NCI-H2196 (cell line): ENCODE results near the gene GNAI3.

Experiments
- DNase-seq: peaks from one replicate; lab custom pipeline; 2025; ENCODE audit not compliant: unreplicated experiment; lab: John Stamatoyannopoulos, UW

GNAI3 gene

DNA sequence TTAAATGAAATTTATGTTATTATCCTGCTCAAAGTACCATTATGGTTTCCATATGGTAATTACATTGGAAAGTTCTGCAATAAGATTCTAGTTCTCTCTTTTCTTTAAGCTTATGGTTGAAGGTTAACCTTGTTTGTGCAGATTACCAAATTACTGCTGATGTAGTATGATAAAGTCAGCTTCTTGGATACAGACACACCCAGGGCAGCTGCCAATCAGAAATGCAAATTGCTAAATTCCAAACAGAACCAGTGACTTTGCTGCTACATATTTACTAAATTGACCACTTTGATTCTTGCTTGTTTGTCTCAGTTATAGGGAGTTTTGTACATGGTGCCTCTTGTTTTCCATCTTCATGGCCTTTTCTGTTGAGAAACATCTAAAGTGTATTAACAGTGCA is 44.5 kb downstream of the GNAI3 start:
- no peak for DNase-seq

DNA sequence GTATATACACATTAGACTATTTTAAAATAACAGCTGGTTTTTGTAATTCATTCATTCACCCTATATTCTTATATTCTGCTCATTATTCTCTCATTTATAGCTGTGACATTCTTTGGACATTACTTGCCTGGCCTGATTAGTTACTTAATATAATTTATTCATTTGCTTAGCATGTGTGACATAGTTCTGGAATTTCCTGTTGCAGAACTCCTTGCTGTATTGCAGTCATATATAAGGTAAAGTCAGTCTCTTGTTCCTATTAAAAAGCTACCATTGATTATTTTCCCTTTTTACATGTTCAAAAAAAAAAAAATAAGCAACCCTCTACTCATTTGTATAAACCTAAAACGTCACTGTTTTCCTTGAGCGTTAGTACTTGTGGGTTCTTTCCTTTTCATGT is 47.1 kb downstream of the GNAI3 start:
- DNase-seq = no peak

DNA sequence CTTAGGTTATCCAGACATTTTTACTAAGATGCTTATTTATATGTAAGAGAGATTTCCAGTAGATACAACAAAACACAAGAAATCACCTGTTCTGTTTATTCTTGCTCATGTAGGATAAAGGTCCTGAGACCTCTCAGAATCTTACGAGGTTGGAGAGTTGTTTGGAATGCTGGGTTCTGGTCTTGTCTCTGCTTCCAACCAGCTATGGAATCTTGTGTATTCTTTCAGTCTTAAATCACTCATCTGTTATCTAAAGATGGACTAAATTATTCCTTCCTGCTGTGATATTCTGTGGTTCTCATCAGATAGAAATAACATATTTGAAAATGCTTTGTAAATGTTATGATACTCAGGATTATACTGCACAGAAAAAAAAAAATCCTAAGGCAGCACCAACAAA is 49.7 kb downstream of the GNAI3 start:
- no peak for DNase-seq

DNA sequence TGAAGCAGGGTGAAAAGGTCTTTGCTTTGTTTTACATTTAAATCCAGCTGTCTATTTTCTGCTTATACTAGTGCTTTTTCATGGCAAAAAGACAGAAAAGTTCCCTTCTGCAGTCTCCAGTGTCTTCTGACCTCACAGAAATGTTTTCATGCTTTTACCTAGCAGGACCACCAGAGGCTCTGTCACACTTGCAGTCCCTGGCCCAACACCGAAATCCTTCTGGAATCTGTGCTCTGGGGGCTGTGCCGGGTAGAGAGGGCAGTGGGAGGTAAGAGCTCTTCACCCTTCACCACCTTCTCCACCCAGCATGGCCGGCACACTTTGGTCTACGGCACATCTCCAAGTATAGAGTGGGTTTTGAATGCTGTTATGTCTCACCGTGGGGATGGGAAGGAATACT is 50.2 kb downstream of the GNAI3 start:
- no peak for DNase-seq

DNA sequence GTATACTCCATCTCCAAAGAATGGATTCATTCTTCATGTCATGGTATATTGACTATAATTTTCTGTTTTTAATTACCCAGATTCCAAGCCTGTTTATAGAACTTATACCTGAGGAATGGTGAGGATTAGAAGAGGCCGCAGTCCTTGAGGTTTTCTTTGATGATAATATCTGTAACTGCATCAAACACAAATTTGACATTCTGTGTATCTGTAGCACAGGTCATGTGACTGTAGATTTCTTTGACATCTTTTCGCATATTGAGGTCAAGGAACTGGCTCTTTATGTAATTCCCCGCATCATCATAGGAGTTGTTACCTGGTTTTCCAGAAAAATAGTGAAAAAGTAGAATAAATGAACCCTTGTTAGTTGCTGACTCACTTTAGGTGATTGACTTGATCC is 54.8 kb downstream of the GNAI3 start:
- no peak for DNase-seq

DNA sequence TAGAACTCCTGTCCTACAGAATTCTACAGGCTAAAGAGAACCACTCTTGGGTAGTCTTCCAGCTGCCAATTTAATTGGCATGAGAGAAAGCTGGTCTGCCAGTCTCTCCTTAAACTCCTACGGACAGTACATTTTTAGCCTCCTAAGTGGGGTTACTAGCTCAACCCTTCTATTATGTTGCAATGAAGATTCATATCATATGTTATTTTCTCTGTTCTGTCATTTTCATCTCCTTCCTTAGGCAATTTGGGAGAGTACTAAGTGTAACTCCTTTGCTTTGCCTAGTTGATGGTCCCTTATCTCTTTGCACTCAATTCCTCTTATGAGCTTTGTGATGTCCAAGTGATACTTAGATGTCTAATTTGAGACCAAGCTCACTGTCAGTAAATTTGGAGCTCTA is 57.0 kb downstream of the GNAI3 start:
- DNase-seq = no peak

DNA sequence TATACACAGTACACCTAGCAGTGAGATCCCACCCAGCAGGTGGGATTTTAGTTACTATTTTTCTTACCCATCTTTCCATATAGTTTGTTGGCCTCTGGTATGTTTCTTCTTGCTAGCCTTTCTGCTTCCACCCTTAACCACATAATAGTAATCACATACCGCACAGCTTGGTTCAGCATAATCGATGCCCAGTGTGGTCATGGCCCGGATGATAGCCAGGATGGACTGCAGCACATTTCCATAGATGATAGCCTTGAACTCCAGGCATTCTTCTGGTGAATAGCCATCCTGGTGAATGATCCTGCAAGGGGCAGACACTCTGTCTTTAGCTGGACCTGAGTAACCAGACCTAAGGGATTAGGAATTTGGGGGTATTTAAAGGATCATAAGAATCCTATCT is 61.5 kb downstream of the GNAI3 start:
- DNase-seq = no peak

DNA sequence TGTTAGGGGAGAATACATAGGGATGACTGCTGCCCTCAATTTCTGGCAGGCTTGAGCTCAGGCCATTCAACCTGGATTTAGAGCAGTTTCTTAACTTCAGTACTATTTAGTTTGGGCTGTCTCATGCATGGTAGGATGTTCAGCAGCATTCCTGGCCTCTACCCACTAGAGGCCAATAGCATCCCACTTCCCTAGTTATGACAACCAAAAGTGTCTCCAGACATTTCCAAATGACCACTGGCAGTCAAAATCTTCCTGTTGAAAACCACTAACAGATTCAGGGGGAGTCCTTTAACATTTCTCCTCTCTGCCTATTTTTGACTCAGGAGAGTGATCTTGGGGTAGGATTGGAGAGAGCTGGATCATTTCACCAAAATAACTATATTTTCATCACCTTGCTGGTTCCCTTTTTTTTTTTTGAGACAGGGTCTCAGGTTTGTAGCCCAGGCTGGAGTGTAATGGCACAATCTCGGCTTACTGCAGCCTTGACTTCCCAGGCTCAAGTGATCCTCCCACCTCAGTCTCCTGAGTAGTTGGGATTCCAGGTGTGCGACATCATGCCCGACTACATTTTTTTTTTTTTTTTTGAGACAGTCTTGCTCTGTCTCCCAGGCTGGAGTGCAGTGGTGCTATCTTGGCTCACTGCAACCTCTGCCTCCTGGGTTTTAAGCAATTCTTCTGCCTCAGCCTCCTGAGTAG is 62.3 kb downstream of the GNAI3 start:
- DNase-seq = no peak

DNA sequence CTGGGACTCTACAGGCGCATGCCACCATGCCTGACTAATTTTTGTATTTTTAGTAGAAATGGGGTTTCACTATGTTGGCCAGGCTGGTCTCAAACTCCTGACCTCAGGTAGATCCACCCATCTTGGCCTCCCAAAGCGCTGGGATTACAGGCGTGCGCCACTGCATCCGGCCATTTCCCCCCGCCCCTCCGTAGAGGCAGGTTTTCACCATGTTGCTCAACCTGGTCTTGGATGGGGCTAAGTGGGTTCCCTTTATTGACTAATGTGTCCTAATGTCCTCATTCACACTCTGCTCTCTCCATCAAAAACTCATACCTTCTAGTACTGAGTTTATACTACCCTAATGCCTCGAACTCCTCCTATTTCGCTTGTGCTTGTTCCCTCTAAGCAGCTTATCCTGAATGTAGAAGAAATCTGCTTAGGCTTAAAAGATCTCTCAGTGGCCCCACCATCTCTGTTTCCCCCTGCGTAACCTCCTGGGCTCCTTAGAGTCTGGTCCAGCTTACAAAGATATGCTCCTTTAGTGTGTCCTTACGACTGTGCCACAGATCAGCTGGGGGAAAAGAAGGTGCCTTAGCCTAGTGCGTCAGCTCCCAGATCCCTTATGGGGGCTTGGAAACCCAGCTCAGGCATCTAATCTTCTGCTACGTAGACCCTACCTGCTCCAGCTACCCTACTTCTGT is 63.0 kb downstream of the GNAI3 start:
- DNase-seq = no peak

DNA sequence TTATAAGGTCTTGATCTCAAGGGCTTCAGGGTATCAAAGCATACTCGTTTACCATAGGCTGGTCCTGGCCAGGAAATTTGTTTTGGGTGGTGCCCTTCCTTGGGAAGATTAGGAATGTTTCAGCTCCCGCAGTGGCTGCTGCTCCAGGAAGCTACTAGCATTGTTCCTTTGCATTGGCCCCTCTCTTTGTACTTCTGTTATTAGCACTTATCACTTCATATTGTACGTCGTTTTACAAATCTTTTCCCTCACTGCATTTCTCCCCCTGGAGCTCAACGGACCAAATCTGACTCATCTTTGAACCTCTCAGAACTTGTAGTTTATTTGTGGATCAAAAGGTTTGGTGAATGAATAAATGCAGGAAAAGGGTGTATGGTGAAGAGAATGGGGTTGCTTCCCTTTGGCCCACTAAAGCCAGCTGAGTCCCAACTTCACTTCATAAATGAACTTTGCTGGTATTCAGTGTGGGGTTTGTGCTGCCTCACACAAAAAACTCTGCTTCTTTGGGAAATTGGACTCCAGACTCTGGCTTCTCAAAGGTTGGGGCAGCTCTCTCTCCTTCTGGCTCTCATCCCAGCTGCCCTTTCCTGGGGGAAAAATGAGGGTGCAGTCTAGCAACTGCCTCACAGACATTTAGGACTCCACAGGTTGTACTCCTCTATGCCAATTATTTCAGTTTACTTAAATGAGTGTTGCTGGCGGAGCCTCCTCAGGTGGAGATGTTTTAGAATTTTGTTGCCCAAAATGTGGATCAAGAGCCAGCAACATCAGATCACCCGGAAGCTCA is 65.1 kb downstream of the GNAI3 start:
- no peak for DNase-seq

DNA sequence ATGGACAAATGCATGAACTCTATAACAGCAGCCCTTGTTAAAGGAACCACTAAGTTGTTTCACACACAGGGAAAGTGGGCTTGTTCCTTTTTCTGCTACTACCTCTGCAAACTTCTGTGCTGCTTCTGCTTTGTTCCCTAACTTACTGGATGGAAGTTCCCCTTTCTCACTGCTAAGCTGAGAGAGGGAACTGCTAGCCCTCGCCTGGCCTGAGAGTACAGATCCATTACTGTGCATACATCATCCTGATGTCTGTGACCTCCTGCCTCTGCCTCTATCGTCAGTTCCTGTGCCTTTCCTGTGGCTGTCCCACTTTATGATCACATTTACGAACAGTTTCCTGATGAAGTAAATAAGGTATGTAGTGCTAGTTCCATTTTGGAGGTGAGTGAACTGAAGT is 67.5 kb downstream of the GNAI3 start:
- DNase-seq = no peak

DNA sequence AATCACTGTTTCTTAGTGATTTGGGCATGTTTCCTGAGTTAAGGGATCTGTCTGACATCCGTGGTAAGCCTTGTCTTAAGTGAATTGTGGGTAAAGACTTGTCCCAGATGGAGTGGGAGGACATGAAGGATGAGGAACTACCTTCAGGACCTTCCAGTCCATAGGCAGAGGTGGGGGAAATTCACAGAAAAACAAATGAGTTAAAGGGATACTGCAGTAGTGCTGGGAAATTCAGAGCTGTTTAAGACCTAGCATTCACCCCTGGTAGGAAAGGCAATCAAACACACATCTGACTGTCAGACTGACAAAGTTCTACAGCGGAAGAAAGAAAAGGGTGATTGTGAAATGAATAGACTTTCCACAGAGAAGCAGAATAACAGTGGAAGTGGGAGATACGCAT is 68.0 kb downstream of the GNAI3 start:
- no peak for DNase-seq

DNA sequence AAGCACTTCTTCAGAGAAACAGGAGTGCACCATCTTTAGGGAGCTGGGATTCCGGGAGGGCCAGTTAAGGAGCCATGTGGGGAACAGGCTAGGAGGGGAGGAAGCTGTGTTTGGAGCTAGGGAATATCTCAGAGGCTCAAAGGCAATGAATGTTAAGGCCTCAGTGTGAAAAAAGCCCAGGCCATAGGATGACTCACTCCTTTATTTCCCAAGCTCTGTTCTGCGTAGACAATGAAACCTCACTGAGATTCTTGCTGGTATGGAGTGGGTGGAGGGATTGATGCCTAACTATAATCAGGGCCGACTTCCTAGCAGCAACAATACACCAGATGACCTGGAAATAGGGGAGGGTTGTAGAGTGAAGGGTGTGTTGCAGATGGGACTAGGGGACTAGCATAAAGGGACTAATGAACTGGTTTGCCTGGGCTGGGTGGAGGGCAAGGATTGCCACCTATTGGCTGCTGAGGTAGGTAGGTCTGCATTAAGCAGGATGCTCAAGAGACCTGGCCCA is 68.9 kb downstream of the GNAI3 start:
- DNase-seq = no peak

DNA sequence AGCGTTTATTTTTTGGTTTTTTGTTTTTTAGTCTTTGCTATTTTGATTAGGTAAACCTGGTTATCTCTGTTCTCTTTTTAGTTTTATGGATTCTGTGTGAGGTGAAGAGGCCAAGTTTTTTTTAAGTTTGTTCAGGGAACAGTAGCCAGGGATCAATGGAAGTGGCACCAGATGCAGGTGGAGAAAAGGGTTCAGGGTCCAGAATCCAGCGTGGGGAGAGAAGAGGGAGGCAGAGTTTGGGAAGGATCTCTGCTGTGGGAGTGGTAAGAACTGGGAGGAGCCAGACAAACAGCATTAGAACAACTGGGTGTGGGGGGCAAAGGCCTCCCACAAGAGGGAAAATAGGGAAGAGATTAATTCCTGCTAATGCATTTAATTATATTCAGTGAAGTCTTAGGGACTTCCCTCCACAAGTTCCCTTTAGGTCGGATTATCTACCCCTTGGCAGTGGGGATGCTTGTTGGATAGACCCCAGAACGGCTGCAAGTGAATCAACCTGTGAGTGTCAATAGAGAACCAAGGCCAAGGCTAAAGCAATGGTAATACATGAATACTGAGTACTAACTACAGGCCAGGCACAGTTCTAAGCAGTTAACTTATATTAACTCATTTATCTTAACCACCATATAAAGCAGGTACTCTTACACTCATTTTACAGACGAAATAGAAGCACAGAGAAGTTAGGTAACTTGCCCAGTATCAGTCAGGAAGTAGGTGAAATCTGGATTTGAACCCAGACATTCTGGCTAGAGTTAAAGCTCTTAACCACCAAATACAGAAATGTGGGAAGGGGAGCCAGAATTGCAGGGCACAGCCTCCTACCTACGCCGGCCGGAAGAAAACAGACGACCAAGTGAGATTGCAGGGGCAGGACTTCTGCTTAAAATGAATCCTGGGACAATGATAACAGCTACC is 70.5 kb downstream of the GNAI3 start:
- no peak for DNase-seq

DNA sequence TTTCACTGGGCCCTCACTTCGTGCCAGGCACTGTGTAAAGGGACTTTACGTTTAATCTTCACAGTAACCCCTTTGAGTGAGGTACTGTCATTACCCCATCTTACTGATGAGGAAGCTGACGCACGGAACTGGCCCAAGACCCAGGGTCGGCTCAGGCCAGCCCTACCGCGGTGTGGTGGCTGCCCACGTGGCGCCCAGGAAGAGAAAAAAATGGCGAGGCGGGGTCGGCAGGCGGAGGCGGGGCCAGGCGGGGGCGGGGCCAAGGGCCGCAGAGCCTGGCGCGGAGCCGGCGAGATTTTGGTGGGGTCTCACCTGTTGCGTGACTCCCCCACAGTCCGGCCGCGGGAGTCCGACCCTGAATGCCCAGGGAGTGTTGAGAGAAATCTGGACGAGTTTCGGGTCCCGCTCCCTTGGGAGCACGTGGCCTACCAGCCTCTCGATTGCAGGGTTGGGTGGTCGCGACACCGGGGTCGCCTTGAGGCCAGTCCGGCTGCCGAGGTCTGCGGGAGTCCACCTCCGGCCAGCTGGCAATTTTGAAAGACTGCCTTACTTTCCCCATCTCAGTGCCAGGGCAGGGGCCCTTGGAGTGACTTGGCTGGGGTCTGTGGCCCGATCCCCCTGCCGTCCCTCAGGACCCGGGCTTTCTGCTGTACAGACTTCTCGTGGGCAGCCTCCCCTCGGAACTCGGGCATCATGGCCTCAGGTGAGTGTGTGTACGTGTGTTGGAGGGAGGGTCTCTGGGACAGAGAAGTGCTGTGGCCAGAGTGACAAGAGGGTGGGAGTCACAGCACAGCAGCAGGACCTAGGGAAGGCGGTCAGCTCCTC is 71.4 kb downstream of the GNAI3 start, which contains the start of the genes AMPD2 and GNAT2:
Gene AMPD2, plus strand, starts transcription at position 262 of the 825 bp plus-strand sequence. CDS start 1,339 bp downstream, outside the sequence.
Gene GNAT2, minus strand, starts transcription at position 41 of the 825 bp plus-strand sequence. CDS start 6,746 bp downstream, outside the sequence.
- DNase-seq = peak; percentile 62

DNA sequence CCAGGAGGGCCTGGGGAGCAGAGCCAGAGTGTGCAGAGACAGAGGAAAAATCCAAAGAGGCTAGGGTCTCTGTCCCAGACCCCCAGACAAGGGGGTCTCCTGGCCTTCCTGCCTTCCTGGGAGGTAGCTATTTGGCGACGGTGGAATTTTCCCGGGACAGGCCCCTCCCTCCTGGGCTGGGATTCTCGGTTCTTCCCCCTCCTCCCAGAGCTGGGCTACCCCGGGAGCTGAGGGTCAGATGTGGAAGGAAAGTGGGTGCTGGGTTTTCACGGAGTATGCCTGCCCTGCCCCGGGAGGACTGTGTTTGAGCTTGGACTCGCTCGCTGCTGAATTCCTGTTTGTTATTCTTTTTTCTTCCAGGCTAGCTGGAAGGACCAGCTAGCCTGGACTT is 72.0 kb downstream of the GNAI3 start:
- no peak for DNase-seq

DNA sequence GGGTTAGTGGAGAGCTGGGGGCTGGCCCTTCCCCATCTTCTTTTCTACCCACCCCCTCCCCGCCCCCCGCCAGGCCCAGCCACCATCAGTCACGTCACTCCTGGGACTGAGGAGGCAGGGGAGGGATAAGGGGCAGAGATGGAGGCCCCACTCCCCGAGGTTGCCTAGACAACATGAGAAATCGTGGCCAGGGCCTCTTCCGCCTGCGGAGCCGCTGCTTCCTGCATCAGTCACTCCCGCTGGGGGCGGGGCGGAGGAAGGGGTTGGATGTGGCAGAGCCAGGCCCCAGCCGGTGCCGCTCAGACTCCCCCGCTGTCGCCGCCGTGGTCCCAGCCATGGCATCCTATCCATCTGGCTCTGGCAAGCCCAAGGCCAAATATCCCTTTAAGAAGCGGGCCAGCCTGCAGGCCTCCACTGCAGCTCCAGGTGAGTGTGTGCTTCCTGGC is 72.4 kb downstream of the GNAI3 start:
- peak; percentile 90 for DNase-seq

DNA sequence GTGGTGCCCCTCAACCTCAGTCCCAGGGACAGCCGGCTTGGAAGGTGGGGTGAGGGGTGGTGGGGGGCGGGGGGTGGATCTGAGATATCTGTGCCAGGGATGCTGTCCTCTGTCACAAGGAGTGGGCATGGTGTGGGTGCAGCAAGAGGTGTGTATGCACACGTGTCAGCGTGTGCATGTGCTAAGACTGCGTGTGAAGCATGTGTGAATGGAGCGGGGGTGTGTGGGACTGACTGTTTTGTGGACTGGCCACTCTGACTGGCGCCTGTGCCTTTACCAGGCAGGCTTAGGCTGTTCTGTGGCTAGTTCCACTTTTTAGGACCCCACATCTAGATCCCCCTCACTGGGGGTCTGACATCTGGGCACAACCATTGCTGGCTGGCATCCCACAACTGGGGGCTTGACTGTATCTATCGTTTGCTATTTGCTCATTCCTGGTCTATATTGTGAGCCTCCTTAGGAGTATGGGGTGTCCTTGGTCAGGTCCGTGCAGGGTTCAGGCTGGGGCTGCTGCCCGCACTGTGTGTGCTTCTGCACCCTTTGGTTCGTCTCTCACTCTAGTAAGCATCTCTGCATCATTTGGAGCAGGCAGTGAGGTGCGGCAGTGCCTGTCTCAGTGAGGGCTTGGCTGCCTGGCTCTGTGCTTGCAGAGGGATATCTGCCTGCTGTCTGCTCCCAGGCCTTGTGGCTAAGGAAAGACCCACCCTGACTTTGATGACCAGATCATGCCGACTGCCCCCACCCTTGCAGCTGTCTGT is 73.1 kb downstream of the GNAI3 start:
- no peak for DNase-seq
